ENCODE measurements around the gene ZNF484.
"Not testable (repeated sequence)": the region's sequence is repeated elsewhere in the genome, so short reads cannot be mapped to it uniquely, and the experiment has no call there.

ZNF484 gene

GRCh38 chr9:92877531-92878430 is at the start of gene ZNF484:
Gene ZNF484 (minus strand): TSS chr9:92878038. CDS start chr9:92875029, 3,009 bp downstream.
- DNase-seq: peak; percentile 91

DNA sequence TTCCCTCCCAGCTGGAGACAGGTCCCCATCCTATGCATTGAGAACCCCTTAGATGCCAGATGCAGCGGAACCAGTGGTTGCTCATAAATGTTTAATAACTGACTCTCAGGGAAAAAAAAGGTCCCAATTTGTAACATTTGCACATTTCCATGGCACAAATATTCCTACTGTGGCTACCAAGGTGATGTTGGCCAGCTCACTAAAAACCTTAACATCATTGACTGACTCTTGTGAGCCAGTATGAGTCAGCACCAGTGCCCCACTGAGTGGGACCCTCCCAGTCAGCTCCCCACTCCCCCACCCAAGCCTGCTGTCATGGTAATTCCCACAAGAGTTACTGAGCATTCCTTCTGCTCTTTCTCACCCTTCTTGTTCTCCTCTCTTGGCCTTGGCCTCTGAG is 42.6 kb upstream of the ZNF484 start:
- no peak for DNase-seq

GRCh38 chr9:92917176-92917800 is 39.5 kb upstream of the ZNF484 start:
- no peak for DNase-seq

- DNase-seq: no peak
These were observed 34.0 kb upstream of the ZNF484 start for GRCh38 chr9:92911511-92912475.

DNA sequence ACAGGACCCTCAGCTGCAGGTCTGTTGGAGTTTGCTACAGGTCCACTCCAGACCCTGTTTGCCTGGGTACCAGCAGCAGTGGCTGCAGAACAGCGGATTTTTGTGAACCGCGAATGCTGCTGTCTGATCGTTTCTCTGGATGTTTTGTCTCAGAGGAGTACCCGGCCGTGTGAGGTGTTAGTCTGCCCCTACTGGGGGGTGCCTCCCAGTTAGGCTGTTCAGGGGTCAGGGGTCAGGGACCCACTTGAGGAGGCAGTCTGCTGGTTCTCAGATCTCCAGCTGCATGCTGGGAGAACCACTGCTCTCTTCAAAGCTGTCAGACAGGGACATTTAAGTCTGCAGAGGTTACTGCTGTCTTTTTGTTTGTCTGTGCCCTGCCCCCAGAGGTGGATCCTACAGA is 27.3 kb upstream of the ZNF484 start:
- DNase-seq: not testable (repeated sequence)

DNA sequence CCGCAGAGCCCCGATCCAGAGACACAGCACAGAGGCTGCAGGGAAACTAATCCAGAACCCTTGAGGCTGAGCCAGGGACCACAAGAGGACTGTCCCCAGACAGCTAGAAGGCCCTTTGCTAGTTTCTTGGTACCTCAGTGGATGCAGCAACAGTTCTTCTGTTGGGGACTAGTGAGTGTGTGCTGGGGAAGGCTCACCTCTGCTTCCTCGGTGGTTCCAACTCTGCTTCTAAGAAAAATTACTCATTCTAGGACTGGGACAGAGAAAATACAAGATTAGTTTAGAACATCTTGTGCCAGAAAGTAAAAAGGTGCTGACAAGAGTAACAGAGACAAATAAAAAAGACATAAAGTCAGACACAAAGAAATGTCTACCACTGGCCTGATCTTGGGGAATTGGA is 19.5 kb upstream of the ZNF484 start:
- DNase-seq: no peak

DNA sequence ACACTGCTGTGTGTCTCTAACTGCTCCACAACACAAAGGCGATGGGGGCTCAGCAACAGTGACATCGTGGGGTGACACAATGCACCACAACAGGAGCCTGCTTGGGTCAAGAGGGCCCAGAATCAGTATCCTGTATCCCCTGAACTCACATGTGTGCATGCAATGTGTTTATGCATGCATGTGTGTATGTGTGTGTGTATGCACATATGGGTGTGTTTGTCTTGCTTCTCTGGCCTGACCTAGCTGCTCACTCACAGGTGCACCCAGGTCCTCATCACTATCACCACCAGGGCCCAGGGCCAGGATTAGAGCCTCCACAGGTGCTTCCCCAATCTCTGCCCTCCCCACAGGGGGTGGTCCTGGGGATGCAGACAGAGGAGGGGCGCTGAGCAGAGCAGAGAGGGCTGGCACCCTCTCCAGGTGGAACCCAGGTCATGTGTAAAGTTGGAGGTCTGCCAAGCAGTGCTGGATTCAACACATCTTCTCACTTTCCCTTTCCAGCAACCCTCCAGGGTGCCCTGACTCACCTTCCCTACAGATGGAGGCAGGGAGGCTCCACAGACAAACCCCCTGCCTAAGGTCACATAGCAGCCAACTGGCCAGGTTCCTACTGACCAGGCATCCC is 18.1 kb upstream of the ZNF484 start:
- DNase-seq: no peak

DNA sequence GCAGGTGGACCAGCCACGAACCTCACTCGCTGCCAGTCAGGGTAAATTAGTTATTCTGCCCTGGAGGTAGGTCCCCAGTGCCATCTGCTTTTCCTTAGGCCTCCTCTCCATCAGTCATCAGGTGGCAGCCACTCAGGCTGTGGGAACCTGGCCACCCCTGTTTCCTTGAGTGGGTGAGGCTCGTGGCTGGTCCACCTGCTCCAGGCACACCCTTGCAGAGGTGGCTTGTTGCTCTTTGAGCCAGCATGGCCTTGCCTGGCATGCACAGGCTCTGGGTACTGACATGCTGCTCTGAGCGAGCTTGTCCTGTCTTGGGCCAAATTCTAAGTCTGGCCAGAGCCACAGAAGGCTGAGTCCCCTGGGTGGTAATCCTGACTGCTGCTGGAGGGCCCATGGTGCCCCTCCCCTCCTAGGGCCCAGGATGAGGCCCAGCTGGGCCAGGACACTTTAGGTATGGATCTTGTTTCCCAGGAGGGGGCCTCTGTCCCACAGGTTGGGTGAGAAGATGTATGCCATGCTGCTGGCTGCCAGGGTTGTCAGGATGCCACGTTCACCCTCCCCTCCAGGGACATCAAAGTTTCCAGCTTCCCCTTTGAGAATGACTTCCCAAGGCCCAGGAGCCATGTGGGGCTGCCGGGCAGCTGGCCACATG is 17.0 kb upstream of the ZNF484 start:
- DNase-seq: no peak

- not testable (repeated sequence) for DNase-seq
These were observed 16.2 kb upstream of the ZNF484 start for GRCh38 chr9:92893916-92894610.

DNA sequence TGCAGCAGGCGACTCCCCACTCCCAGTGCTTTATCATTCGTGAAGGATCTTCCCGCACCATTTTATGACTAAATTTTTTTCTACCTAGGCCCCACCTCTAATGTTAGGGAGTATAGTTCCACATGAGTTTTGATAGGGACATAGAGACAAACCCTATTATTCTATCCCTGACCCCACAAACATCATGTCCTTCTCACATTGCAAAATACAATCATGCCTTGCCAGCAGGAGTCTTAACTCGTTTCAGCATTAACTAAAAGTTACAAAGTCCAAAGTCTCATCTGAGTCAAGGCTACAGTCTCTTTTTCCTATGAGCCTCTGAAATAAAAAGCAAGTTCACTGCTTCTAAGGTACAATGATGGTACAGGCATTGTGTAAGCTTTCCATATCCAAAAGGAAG is 14.4 kb upstream of the ZNF484 start:
- not testable (repeated sequence) for DNase-seq

DNA sequence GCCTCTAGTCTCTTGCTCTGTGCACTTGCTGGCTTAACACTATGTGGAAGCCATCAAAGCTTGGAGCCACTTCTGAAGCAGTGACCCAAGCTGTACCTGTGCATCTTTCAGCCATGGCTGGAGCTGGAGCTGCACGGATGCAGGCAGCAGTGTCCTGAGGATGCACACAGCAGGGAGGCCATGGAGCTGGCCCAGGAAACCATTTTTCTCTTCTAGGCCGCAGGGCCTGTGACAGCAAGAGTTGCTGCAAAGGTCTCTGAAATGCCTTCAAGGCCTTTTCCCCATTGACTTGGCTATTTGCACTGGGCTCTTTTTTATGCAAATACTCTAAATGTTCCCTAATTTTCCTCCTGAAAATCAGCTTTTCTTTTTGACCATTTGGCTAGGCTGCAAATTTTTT is 12.9 kb upstream of the ZNF484 start:
- DNase-seq: no peak

- no peak for DNase-seq
These were observed 10.1 kb upstream of the ZNF484 start for GRCh38 chr9:92887880-92888338.

GRCh38 chr9:92886846-92887610 is 9.2 kb upstream of the ZNF484 start:
- not testable (repeated sequence) for DNase-seq

GRCh38 chr9:92883666-92884405 is 6.0 kb upstream of the ZNF484 start:
- not testable (repeated sequence) for DNase-seq

DNA sequence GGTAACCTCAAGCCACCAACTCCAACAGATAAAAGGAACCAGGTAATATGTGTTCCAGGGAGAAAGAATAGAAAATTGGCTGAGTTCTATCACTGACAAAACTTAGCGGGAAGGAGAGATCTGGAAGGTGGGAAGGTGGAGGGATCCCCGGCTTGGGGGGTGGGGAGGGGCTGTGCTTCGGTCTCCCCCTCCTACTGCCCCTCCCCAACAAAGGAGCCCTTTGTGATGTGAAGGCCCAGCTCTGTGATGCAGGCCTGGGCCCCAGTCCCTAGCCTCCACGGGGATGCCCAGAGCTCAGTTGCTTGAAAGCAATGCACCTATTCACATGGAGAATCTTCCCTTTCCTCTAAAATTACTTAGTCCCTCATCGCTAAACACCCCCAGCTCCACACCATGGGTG is 4.4 kb upstream of the ZNF484 start:
- DNase-seq: no peak

GRCh38 chr9:92875373-92875772 is 2.5 kb downstream of the ZNF484 start:
- no peak for DNase-seq

- no peak for DNase-seq
These were observed 7.5 kb downstream of the ZNF484 start for GRCh38 chr9:92870289-92870688.

DNA sequence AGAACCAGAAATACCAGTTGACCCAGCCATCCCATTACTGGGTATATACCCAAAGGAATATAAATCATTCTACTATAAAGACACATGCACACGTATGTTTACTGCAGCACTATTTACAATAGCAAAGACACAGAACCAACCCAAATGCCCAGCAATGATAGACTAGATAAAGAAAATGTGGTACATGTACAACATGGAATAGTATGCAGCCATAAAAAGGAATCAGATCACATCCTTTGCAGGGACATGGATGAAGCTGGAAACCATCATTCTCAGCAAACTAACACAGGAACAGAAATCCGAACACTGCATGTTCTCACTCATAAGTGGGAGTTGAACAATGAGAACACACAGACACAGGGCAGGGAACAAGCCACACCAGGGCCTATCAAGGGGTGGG is 11.2 kb downstream of the ZNF484 start:
- not testable (repeated sequence) for DNase-seq

DNA sequence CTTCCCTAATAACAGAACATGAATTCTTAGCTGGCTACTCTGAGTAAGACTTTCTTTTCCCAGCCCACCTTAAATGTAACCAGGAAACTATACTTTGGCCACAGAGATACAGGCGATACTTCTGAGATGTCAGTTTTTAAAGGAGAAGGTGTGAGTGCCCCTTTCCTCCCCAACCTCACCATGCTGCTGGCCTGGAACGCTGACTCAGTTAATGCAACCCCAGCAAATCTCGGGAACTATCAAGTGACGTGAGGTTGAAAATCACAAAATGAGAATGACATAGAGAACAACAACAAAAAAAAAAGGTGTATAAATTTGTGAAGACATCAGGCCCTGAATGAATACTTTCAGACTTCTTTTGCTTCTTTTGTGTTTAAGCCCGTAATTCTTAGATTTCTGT is 13.7 kb downstream of the ZNF484 start:
- DNase-seq: no peak

DNA sequence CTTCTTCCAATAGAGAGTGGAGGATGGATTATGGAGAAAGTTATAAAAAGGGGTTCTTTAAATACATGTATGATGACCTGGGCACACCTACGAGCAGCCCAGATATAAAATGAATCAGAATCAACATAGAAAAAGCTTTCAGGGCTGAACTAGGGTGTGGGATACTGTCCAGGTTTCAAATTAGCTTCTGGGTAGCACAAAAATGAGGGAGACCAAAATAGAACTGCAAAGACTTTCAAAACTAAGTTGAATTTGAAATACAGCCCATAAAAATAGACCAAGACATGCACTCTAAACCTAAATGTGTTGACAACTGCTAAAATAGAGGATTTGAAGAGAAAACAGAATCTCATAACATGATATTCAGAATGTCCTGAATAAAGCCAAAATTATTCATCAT is 17.0 kb downstream of the ZNF484 start:
- no peak for DNase-seq

Data from activated CD4-positive, CD25-positive, alpha-beta regulatory T cell treated with anti-CD3 and anti-CD28 coated beads, Interleukin-2, amount 50 U/mL, for 72 hours (primary cell).